ENCODE data around the gene WDR4.
"Not testable (repeated sequence)": the region's sequence is repeated elsewhere in the genome, so short reads cannot be mapped to it uniquely, and the experiment has no call there.

WDR4 gene

GRCh38 chr21:42878993-42879787 is at the start of gene WDR4:
Gene WDR4 (minus strand): TSS chr21:42879539. CDS start chr21:42879495, 44 bp downstream.
- H3K4me3 Mint-ChIP-seq, result peak within 1 kb of the TSS; percentile 87

GRCh38 chr21:42927474-42928200 is 48.3 kb upstream of the WDR4 start:
- peaks cover 26% of the 10 kb centered on the region for H3K4me1 Mint-ChIP-seq
- not testable (repeated sequence) for ATAC-seq, H3K4me3 Mint-ChIP-seq, H3K36me3 Mint-ChIP-seq, H3K9me3 Mint-ChIP-seq, H3K27me3 Mint-ChIP-seq, H3K27ac Mint-ChIP-seq

More at GRCh38 chr21:42878993-42879787, at the start of gene WDR4:
- Mint-ChIP-seq H3K9me3 (no peaks in the 10 kb centered on the region), H3K27me3 (no peaks in the 10 kb centered on the region), H3K36me3 (peaks cover 14% of the 10 kb centered on the region), H3K4me1 (peaks cover 28% of the 10 kb centered on the region), H3K27ac (peak within 1 kb of the TSS; percentile 98)
- peak; percentile 98 for ATAC-seq

- Mint-ChIP-seq H3K4me3 (no peak within 1 kb of the TSS), H3K4me1 (peaks cover 12% of the 10 kb centered on the region), H3K9me3 (no peaks in the 10 kb centered on the region), H3K36me3 (no peaks in the 10 kb centered on the region), H3K27me3 (no peaks in the 10 kb centered on the region), H3K27ac (peak within 1 kb of the TSS; percentile 36)
- no peak for ATAC-seq
Observed at GRCh38 chr21:42925114-42925926, 46.0 kb upstream of the WDR4 start, which contains the start of gene ERVH48-1. Gene ERVH48-1 (minus strand): TSS chr21:42925630. CDS start chr21:42919006, 6,624 bp downstream.

- H3K27me3 Mint-ChIP-seq, result no peaks in the 10 kb centered on the region
- no peak for ATAC-seq
- no peaks in the 10 kb centered on the region for H3K36me3 Mint-ChIP-seq
- H3K4me3 Mint-ChIP-seq, result no peak overlapping the region
- peaks cover 12% of the 10 kb centered on the region for H3K4me1 Mint-ChIP-seq
- no peaks in the 10 kb centered on the region for H3K9me3 Mint-ChIP-seq
- peak overlapping the region; percentile 36 for H3K27ac Mint-ChIP-seq
Observed at GRCh38 chr21:42924433-42924751, 45.1 kb upstream of the WDR4 start.

- H3K4me3 Mint-ChIP-seq, result peak overlapping the region; percentile 22
- H3K27me3 Mint-ChIP-seq, result no peaks in the 10 kb centered on the region
- no peaks in the 10 kb centered on the region for H3K9me3 Mint-ChIP-seq
- peak overlapping the region; percentile 36 for H3K27ac Mint-ChIP-seq
- H3K4me1 Mint-ChIP-seq, result peaks cover 12% of the 10 kb centered on the region
- ATAC-seq, result peak; percentile 88
- H3K36me3 Mint-ChIP-seq, result no peaks in the 10 kb centered on the region
Observed at GRCh38 chr21:42923553-42924432, 44.5 kb upstream of the WDR4 start.

GRCh38 chr21:42922918-42923317 is 43.6 kb upstream of the WDR4 start:
- Mint-ChIP-seq H3K4me3 (no peak overlapping the region), H3K27ac (no peak overlapping the region), H3K36me3 (no peaks in the 10 kb centered on the region), H3K9me3 (no peaks in the 10 kb centered on the region), H3K4me1 (peaks cover 12% of the 10 kb centered on the region), H3K27me3 (no peaks in the 10 kb centered on the region)
- no peak for ATAC-seq

GRCh38 chr21:42921927-42922326 is 42.6 kb upstream of the WDR4 start:
- Mint-ChIP-seq H3K27ac (no peak overlapping the region), H3K36me3 (no peaks in the 10 kb centered on the region), H3K4me1 (peaks cover 12% of the 10 kb centered on the region), H3K27me3 (no peaks in the 10 kb centered on the region), H3K4me3 (no peak overlapping the region), H3K9me3 (no peaks in the 10 kb centered on the region)
- no peak for ATAC-seq

GRCh38 chr21:42918291-42918690 is 39.0 kb upstream of the WDR4 start:
- Mint-ChIP-seq H3K36me3 (peaks cover 8% of the 10 kb centered on the region), H3K27ac (no peak overlapping the region), H3K27me3 (no peaks in the 10 kb centered on the region), H3K4me1 (peaks cover under 1% of the 10 kb centered on the region), H3K9me3 (no peaks in the 10 kb centered on the region), H3K4me3 (no peak overlapping the region)
- ATAC-seq, result no peak

- Mint-ChIP-seq H3K4me1 (no peaks in the 10 kb centered on the region), H3K27ac (no peak overlapping the region)
Observed at GRCh38 chr21:42913476-42913875, 34.1 kb upstream of the WDR4 start.

GRCh38 chr21:42911920-42912319 is 32.6 kb upstream of the WDR4 start:
- H3K27ac Mint-ChIP-seq, H3K4me3 Mint-ChIP-seq, H3K4me1 Mint-ChIP-seq, ATAC-seq, H3K9me3 Mint-ChIP-seq, H3K27me3 Mint-ChIP-seq: not testable (repeated sequence)
- peaks cover 21% of the 10 kb centered on the region for H3K36me3 Mint-ChIP-seq

More at GRCh38 chr21:42913476-42913875, 34.1 kb upstream of the WDR4 start:
- H3K9me3 Mint-ChIP-seq, result no peaks in the 10 kb centered on the region
- no peak for ATAC-seq
- H3K4me3 Mint-ChIP-seq, result no peak overlapping the region
- H3K36me3 Mint-ChIP-seq, result peaks cover 18% of the 10 kb centered on the region
- H3K27me3 Mint-ChIP-seq, result no peaks in the 10 kb centered on the region

GRCh38 chr21:42908484-42908883 is 29.1 kb upstream of the WDR4 start:
- not testable (repeated sequence) for H3K27ac Mint-ChIP-seq, ATAC-seq, H3K4me1 Mint-ChIP-seq, H3K9me3 Mint-ChIP-seq, H3K27me3 Mint-ChIP-seq, H3K4me3 Mint-ChIP-seq
- peaks cover 42% of the 10 kb centered on the region for H3K36me3 Mint-ChIP-seq

GRCh38 chr21:42906233-42906632 is 26.9 kb upstream of the WDR4 start:
- ATAC-seq, result no peak
- Mint-ChIP-seq H3K9me3 (peaks cover 2% of the 10 kb centered on the region), H3K27ac (no peak overlapping the region)

GRCh38 chr21:42905195-42905594 is 25.9 kb upstream of the WDR4 start:
- Mint-ChIP-seq H3K4me1 (no peaks in the 10 kb centered on the region), H3K27ac (no peak overlapping the region), H3K27me3 (no peaks in the 10 kb centered on the region), H3K9me3 (peaks cover 2% of the 10 kb centered on the region), H3K4me3 (no peak overlapping the region), H3K36me3 (peaks cover 38% of the 10 kb centered on the region)
- no peak for ATAC-seq

More at GRCh38 chr21:42906233-42906632, 26.9 kb upstream of the WDR4 start:
- Mint-ChIP-seq H3K4me1 (no peaks in the 10 kb centered on the region), H3K4me3 (no peak overlapping the region), H3K27me3 (no peaks in the 10 kb centered on the region), H3K36me3 (peaks cover 42% of the 10 kb centered on the region)

GRCh38 chr21:42903817-42904216 is 24.5 kb upstream of the WDR4 start:
- peaks cover 37% of the 10 kb centered on the region for H3K36me3 Mint-ChIP-seq
- peaks cover 2% of the 10 kb centered on the region for H3K9me3 Mint-ChIP-seq
- no peaks in the 10 kb centered on the region for H3K4me1 Mint-ChIP-seq
- no peaks in the 10 kb centered on the region for H3K27me3 Mint-ChIP-seq
- no peak overlapping the region for H3K4me3 Mint-ChIP-seq
- ATAC-seq, result no peak
- H3K27ac Mint-ChIP-seq, result no peak overlapping the region

Measured in stimulated activated memory B cell treated with anti-CD40 and anti-IgM and Interleukin-4, amounts not matched to agents 10 μg/mL and 1 μg/mL and 100 μg/mL, for 72 hours (primary cell).